HG03066 (cell line): Measurements from ENCODE around the gene VAMP2.
"Not testable (repeated sequence)": the region's sequence is repeated elsewhere in the genome, so short reads cannot be mapped to it uniquely, and the experiment has no call there.

ENCODE experiments used
- ATAC-seq: cut with Tn5 transposase; IDR thresholded peaks from one replicate; pipeline ENCODE4 v1.9.1; 2021; ENCODE audit warnings: low read depth; ENCODE audit not compliant: unreplicated experiment

VAMP2 gene

DNA sequence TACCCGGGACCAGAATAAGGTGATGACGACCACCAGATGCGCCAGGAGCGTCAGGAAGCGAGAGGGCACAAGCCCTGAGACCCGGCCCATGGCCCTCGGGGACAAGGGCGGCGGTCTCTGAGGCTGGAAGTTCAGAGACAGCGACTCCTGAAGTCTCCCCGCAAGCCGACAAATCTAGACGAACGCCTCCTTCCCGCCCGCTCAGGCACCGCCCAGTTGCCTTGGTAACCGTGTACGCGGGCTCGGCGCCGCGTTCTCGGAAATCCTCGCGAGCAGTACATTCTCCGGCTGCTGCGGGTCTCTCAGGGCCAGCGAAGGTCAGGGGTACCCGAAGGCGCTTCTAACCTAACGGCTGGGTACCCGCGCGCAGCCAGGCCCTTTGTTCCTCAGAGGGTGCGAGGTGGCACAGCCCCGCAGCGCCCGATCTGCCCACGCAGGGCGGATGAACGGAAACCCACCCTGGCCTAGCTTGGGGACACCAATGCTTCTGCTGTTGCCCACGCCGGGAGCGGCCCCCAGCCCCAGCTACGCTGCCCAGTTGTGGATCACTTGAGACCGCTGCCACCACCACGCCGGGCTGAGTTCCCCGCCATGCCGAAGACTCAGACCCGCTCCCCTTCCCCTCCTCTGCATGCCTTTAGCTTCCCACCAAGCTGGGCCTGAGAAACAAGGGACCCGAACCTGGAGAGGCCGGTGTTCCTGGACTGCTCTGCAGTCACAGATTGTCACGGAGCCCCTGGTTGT lies 13.6 kb upstream of the VAMP2 start, which contains the start of gene TMEM107:
TMEM107 (minus strand) TSS at position 184 of the 744 bp plus-strand sequence; CDS start at position 90, 94 bp downstream.
- peak; percentile 38 for ATAC-seq

DNA sequence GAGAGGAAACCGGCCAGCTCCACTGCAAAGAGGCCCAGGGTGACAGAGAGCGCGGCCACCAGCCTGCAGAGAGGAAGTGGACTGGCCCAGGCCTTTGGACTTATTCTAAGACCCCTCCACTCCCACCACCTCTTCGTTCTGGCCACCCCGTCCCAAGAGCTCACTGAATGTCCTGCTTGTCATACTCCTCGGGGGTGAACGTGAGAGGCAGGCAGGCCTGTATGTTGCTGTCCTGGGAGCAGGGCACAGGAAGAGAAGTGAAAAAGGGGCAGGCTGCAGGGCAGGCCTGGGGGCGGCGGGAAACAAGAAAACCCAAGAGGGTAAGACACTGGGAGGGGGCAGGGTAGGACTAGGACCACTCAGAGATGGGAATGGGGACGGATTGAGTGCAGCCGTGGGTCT lies 13.0 kb upstream of the VAMP2 start:
- peak; percentile 2 for ATAC-seq

GRCh38 chr17:8173871-8174322 lies 11.1 kb upstream of the VAMP2 start:
- no peak for ATAC-seq

DNA sequence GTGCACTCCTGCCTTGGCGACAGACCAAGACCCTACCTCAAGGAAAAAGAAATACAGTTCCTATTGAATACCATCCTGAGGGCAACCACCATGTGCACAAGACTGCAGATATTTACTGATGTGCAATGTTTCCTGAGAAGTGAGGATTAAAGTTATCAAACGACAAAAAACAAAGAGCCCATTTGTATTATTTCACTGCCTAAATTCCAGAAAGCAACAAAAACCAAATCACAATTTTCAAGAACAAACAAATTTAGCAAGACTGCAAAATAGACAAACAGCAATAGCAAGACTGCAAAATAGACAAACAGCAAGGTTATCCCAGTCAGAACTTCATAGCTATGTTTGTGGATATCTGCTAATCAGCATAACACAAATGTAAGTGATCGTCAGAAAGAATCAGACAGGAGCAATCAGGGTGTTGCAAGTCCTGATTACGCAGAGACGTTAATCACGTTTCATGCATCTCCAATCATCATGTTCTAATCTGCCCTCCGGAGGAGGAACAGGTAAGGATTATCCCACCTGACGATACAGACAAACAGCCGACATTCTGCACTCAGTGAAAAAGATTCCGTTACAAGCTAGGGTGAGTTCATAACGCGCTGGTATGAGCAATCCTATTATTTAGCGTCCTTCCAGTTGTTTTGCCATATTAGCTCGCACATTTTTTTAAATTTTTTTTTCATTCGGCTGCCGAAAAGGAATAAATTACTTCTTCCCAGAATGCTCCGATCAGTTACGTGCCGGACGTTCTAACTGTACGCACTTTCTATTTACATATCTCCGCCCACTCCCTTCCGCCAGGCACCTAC lies 10.5 kb upstream of the VAMP2 start:
- ATAC-seq = peak; percentile 73

GRCh38 chr17:8170186-8170585 lies 7.4 kb upstream of the VAMP2 start:
- not testable (repeated sequence) for ATAC-seq

DNA sequence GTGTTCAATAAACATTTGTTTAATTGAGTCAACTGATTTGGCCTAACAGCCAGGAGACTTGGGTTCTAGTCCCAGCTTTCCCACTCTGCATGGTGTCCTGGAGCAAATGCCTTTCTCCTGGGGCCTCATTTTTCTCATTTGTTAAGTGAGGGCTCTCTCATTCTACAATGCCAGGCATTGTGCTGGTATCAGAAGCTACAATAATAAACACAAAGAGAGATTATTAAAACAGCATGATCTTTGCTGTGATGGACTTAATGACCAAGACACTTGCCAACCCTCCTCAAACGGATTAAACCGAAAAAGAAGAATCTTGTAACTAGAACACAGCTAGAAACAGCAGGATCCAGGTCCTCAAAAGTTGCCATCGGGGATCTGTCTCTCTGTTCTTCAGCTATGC lies 4.8 kb upstream of the VAMP2 start:
- ATAC-seq = no peak

- ATAC-seq = no peak
Observed at GRCh38 chr17:8166731-8167130, 4.0 kb upstream of the VAMP2 start.

GRCh38 chr17:8164815-8165131 lies 2.0 kb upstream of the VAMP2 start:
- no peak for ATAC-seq

DNA sequence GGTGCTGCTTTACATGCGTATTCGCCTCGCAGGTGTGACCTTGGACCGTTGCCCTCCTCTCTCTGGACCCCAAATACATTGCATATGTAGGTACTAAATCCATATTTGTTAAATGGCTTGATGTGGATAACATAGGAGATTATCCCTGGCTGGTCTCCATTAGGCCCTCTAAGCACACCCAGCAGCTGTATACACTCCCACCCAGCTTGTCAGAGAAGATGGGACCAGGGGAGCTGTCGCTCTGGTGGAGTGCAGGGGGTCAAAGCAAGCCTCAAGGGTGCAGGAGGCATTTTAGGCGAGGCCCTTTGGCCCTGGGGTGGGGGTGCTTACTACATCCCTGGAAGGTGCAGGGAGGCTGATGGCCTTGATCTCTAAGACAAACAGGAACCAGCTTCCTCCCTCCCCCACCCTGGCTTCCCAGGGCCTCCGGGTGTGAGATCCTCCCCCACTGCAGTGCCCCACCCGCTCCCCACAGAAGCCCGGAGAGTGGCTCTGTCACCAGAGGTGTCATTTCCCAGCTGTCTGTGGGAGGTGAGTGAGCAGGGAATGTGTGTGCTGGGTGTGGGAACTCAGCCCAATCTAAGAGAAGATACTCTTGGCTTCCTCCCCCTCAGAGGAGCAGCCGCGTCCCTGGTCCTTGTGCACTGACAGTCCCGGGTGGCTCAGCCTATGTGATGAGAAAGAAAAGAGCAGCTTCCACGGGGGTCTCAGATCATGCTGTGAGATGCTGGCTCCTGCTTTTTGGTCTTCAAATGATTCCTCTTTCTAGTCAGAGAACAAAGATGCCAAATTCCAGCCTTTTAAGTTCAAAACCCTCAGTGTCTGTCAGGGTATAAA lies 1.4 kb upstream of the VAMP2 start:
- no peak for ATAC-seq

DNA sequence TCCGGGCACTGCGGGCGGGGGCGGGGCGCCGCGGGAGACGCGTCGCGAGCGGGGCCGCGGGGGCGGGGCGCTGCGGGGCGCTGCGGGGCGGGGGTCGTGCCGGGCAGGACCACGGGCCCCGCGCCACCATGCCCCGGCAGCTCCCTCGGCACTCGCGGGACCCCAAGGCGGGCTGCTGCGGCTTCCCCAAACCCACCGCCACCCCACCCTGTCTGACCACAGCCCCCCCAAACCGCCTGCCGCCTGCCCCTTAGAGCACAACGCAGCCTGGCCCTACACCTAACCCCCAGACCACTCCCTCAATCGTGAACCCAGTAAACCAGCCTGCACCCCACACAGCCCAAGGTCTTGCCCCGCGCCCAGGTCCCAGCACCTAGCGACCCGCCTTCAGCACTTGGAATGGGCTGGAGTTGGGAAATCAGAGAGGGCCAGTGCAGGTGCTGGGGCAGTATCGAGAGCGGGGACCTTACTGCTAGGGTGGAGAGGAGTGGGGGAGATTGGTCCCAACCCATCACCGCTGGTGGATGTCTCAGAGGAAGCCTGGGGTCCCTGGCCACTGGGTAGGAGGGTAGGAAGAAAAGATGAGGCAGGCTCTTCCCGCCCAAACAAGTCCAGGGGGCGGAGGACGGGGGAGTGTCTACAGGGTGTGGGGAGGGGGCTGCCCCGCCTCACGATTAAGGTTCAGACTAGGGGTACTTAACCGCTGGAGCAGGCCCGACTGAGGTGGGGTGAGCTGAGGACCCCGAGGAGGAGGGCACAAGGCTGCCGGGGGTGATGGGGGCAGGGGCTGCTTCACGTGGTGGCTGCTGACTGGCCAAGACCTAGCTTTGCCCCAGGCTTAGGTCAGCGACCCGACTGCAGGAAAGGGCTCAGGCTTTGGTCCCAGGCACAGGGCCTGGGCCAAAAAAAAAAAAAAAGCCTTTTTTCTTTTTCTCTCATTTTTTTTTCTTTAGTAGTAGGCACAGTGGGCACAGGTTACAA lies 539 bp upstream of the VAMP2 start:
- ATAC-seq = no peak

GRCh38 chr17:8161289-8162232 lies 1.2 kb downstream of the VAMP2 start:
- ATAC-seq = no peak

- no peak for ATAC-seq
Observed at GRCh38 chr17:8160741-8161221, 2.0 kb downstream of the VAMP2 start.

- ATAC-seq = no peak
Observed at GRCh38 chr17:8160224-8160577, 2.5 kb downstream of the VAMP2 start.

GRCh38 chr17:8159459-8160223 lies 3.1 kb downstream of the VAMP2 start:
- no peak for ATAC-seq

DNA sequence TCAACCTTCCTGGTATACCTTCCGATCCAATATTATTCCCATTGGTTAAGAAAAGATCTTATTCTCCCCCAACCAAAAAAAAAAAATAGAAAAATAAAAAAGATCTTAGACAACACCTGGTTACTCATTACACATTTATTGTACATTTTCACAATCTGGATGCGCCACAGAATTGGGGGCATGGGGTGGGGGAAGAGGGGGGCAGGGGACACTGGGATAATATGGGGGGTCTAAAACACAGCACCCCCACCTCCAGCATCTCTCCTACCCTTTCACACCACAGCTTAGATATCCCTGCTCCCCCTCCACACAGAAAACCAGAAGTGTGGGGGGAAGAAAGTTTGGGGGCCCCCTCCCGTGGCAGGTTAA lies 3.7 kb downstream of the VAMP2 start:
- ATAC-seq = no peak

GRCh38 chr17:8158267-8159031 lies 4.3 kb downstream of the VAMP2 start:
- ATAC-seq = no peak

GRCh38 chr17:8156246-8156992 lies 6.3 kb downstream of the VAMP2 start:
- ATAC-seq = peak; percentile 68
